Measurements from ENCODE around the gene ALDH1L1.

Gene ALDH1L1

GRCh38 chr3:126108676-126109050, 71.7 kb downstream of the ALDH1L1 start:
- Histone ChIP-seq H3K27ac (no peak overlapping the region), H3K9me3 (ENCODE audit: severe bottlenecking) (no peaks in the 10 kb centered on the region), H3K27me3 (ENCODE audit: insufficient read depth, low read depth, severe bottlenecking) (no peaks in the 10 kb centered on the region), H3K4me3 (ENCODE audit: low read depth, low read length) (no peak overlapping the region), H3K36me3 (no peaks in the 10 kb centered on the region)
- no peak for DNase-seq
- TF ChIP-seq CTCF (IDR thresholded peaks at IDR 0.05; ENCODE audit: low read depth, low read length), result no peak

- Histone ChIP-seq H3K27ac (no peak overlapping the region), H3K4me3 (ENCODE audit: low read depth, low read length) (no peak overlapping the region), H3K36me3 (no peaks in the 10 kb centered on the region), H3K9me3 (ENCODE audit: severe bottlenecking) (no peaks in the 10 kb centered on the region), H3K27me3 (ENCODE audit: insufficient read depth, low read depth, severe bottlenecking) (no peaks in the 10 kb centered on the region)
- no peak for DNase-seq
- TF ChIP-seq CTCF (IDR thresholded peaks at IDR 0.05; ENCODE audit: low read depth, low read length), result no peak
These were observed 72.3 kb downstream of the ALDH1L1 start for GRCh38 chr3:126107957-126108675.

GRCh38 chr3:126107203-126107939, 73.0 kb downstream of the ALDH1L1 start:
- H3K27me3 ChIP-seq (ENCODE audit: insufficient read depth, low read depth, severe bottlenecking), result no peaks in the 10 kb centered on the region
- no peak for TF ChIP-seq CTCF (IDR thresholded peaks at IDR 0.05; ENCODE audit: low read depth, low read length)
- H3K36me3 ChIP-seq, result no peaks in the 10 kb centered on the region
- H3K27ac ChIP-seq, result no peak overlapping the region
- H3K9me3 ChIP-seq (ENCODE audit: severe bottlenecking), result no peaks in the 10 kb centered on the region
- H3K4me3 ChIP-seq (ENCODE audit: low read depth, low read length), result no peak overlapping the region
- no peak for DNase-seq

GRCh38 chr3:126106336-126107202, 73.8 kb downstream of the ALDH1L1 start:
- no peaks in the 10 kb centered on the region for H3K36me3 ChIP-seq
- no peak for TF ChIP-seq CTCF (IDR thresholded peaks at IDR 0.05; ENCODE audit: low read depth, low read length)
- H3K27me3 ChIP-seq (ENCODE audit: insufficient read depth, low read depth, severe bottlenecking), result no peaks in the 10 kb centered on the region
- no peaks in the 10 kb centered on the region for H3K9me3 ChIP-seq (ENCODE audit: severe bottlenecking)
- H3K4me3 ChIP-seq (ENCODE audit: low read depth, low read length), result no peak overlapping the region
- H3K27ac ChIP-seq, result no peak overlapping the region
- no peak for DNase-seq

GRCh38 chr3:126105691-126106187, 74.6 kb downstream of the ALDH1L1 start:
- Histone ChIP-seq H3K27ac (no peak overlapping the region), H3K36me3 (no peaks in the 10 kb centered on the region), H3K27me3 (ENCODE audit: insufficient read depth, low read depth, severe bottlenecking) (no peaks in the 10 kb centered on the region), H3K4me3 (ENCODE audit: low read depth, low read length) (no peak overlapping the region), H3K9me3 (ENCODE audit: severe bottlenecking) (no peaks in the 10 kb centered on the region)
- no peak for DNase-seq
- TF ChIP-seq CTCF (IDR thresholded peaks at IDR 0.05; ENCODE audit: low read depth, low read length), result no peak

Measured in WERI-Rb-1 (cell line).